NT2/D1 (cell line): ENCODE results near the gene UBTD2.

Experiments used
- SUZ12 ChIP-seq: IDR thresholded peaks from 2 replicates; pipeline ENCODE4 v1.6.1; 2011; ENCODE audit not compliant: insufficient read length, insufficient read depth; ENCODE audit errors: extremely low read depth
- YY1 ChIP-seq: IDR thresholded peaks from 2 replicates; pipeline ENCODE4 v1.6.1; 2011; ENCODE audit not compliant: insufficient read length, insufficient read depth
- ZNF274 ChIP-seq: IDR thresholded peaks from 2 replicates; pipeline ENCODE4 v1.6.1; 2011; ENCODE audit warnings: mild to moderate bottlenecking, low read depth, low read length

- TF ChIP-seq YY1 (no peak), ZNF274 (no peak), SUZ12 (no peak)
Measured at GRCh38 chr5:172283862-172284610, 472 bp upstream of the UBTD2 start.
